Testis (tissue), 2 donors: ENCODE results near the gene NFE2L1.

Source experiments
- POLR2A ChIP-seq: fragments of 450-650 bp; IDR thresholded peaks from one replicate; pipeline ENCODE4 v1.6.1; 2017; ENCODE audit warnings: antibody characterized with exemption, mild to moderate bottlenecking, moderate library complexity
- TF ChIP-seq, protein P1 (sequence below), 3 experiments: fragments of 450-650 bp in 2 of 3; fragments of 200-600 bp in 1 of 3; sonication (generic) in 1 of 3; IDR thresholded peaks; one replicate each; pipeline ENCODE4 v1.5.1; 2016 to 2019; ENCODE audit warnings: antibody characterized with exemption in 3 of 3, mild to moderate bottlenecking in 2 of 3, moderate library complexity in 1 of 3

DNA sequence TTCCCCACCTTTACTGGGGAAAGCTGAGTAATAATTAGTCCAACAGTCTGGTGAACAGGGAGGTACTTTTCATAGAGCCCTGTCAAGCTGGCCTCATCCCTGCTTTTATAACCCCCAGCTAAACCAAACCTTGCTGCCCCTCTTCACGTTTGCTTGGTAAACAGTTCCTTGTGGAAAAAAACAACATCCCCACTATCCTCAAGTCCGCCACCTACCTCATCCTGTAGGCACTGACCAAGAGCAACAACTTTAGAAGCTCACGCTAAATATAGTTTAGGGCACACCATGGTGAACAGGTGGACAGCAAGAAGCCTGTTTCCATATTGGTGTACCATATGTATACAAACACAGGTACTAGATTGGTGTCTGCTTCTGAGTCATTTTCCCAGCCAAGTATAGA is 16.5 kb downstream of the NFE2L1 start:
- TF ChIP-seq, protein P1, sequence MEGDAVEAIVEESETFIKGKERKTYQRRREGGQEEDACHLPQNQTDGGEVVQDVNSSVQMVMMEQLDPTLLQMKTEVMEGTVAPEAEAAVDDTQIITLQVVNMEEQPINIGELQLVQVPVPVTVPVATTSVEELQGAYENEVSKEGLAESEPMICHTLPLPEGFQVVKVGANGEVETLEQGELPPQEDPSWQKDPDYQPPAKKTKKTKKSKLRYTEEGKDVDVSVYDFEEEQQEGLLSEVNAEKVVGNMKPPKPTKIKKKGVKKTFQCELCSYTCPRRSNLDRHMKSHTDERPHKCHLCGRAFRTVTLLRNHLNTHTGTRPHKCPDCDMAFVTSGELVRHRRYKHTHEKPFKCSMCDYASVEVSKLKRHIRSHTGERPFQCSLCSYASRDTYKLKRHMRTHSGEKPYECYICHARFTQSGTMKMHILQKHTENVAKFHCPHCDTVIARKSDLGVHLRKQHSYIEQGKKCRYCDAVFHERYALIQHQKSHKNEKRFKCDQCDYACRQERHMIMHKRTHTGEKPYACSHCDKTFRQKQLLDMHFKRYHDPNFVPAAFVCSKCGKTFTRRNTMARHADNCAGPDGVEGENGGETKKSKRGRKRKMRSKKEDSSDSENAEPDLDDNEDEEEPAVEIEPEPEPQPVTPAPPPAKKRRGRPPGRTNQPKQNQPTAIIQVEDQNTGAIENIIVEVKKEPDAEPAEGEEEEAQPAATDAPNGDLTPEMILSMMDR (IDR thresholded peaks at IDR 0.05) = no peak
- no peak for TF ChIP-seq POLR2A
